Measurements from ENCODE around the gene FANCF. TPM values are rescaled to one million over a fixed set of nuclear protein-coding genes. Genes with fewer than 3 reads are reported as not detected.
"Not testable (repeated sequence)": the region's sequence is repeated elsewhere in the genome, so short reads cannot be mapped to it uniquely, and the experiment has no call there.

The FANCF gene
- total RNA-seq (2014; rRNA removed; shearing (Covaris generic); ENCODE audit: low replicate concordance), result 20.7 and 20.9 TPM in 2 replicates

GRCh38 chr11:22625448-22626287 lies at the start of gene FANCF:
Gene FANCF (minus strand): TSS chr11:22625823. CDS start chr11:22625810, 13 bp downstream.
- DNase-seq (ENCODE audit: low read depth), result peak; percentile 97
- in situ Hi-C loops (cut with HindIII; ENCODE audit: low pct_unique_long_range_greater_than_20kb, low sequenced_read_pairs), result no loop called here

- DNase-seq (ENCODE audit: low read depth), result peak; percentile 33
- in situ Hi-C loops (cut with HindIII; ENCODE audit: low pct_unique_long_range_greater_than_20kb, low sequenced_read_pairs), result no loop called here
Observed at GRCh38 chr11:22674470-22675439, 49.1 kb upstream of the FANCF start.

GRCh38 chr11:22671751-22672150 lies 46.1 kb upstream of the FANCF start:
- DNase-seq (ENCODE audit: low read depth), result no peak
- in situ Hi-C loops (cut with HindIII; ENCODE audit: low pct_unique_long_range_greater_than_20kb, low sequenced_read_pairs), result no loop called here

- in situ Hi-C loops (cut with HindIII; ENCODE audit: low pct_unique_long_range_greater_than_20kb, low sequenced_read_pairs), result no loop called here
- DNase-seq (ENCODE audit: low read depth), result peak; percentile 4
Observed at GRCh38 chr11:22670830-22671229, 45.2 kb upstream of the FANCF start.

- in situ Hi-C loops (cut with HindIII; ENCODE audit: low pct_unique_long_range_greater_than_20kb, low sequenced_read_pairs), result no loop called here
- DNase-seq (ENCODE audit: low read depth), result no peak
Observed at GRCh38 chr11:22669368-22669767, 43.7 kb upstream of the FANCF start.

GRCh38 chr11:22668005-22668796 lies 42.6 kb upstream of the FANCF start:
- in situ Hi-C loops (cut with HindIII; ENCODE audit: low pct_unique_long_range_greater_than_20kb, low sequenced_read_pairs), result no loop called here
- DNase-seq (ENCODE audit: low read depth), result no peak

GRCh38 chr11:22666688-22667439 lies 41.2 kb upstream of the FANCF start:
- DNase-seq (ENCODE audit: low read depth), result no peak
- in situ Hi-C loops (cut with HindIII; ENCODE audit: low pct_unique_long_range_greater_than_20kb, low sequenced_read_pairs), result no loop called here

- no peak for DNase-seq (ENCODE audit: low read depth)
- in situ Hi-C loops (cut with HindIII; ENCODE audit: low pct_unique_long_range_greater_than_20kb, low sequenced_read_pairs), result no loop called here
Observed at GRCh38 chr11:22666325-22666687, 40.7 kb upstream of the FANCF start, which contains the start of gene GAS2. Gene GAS2 (plus strand): TSS chr11:22666611. CDS start chr11:22674870, 8,259 bp downstream.

GRCh38 chr11:22659783-22660182 lies 34.2 kb upstream of the FANCF start:
- in situ Hi-C loops (cut with HindIII; ENCODE audit: low pct_unique_long_range_greater_than_20kb, low sequenced_read_pairs), result no loop called here
- DNase-seq (ENCODE audit: low read depth), result no peak

- no peak for DNase-seq (ENCODE audit: low read depth)
- in situ Hi-C loops (cut with HindIII; ENCODE audit: low pct_unique_long_range_greater_than_20kb, low sequenced_read_pairs), result no loop called here
Observed at GRCh38 chr11:22657101-22657694, 31.6 kb upstream of the FANCF start.

- DNase-seq (ENCODE audit: low read depth), result no peak
- in situ Hi-C loops (cut with HindIII; ENCODE audit: low pct_unique_long_range_greater_than_20kb, low sequenced_read_pairs), result no loop called here
Observed at GRCh38 chr11:22656130-22656529, 30.5 kb upstream of the FANCF start.

GRCh38 chr11:22652346-22652745 lies 26.7 kb upstream of the FANCF start:
- DNase-seq (ENCODE audit: low read depth); in situ Hi-C loops (cut with HindIII; ENCODE audit: low pct_unique_long_range_greater_than_20kb, low sequenced_read_pairs): not testable (repeated sequence)

GRCh38 chr11:22641559-22641958 lies 15.9 kb upstream of the FANCF start:
- in situ Hi-C loops (cut with HindIII; ENCODE audit: low pct_unique_long_range_greater_than_20kb, low sequenced_read_pairs), result no loop called here
- no peak for DNase-seq (ENCODE audit: low read depth)

GRCh38 chr11:22640862-22641261 lies 15.2 kb upstream of the FANCF start:
- DNase-seq (ENCODE audit: low read depth), result no peak
- in situ Hi-C loops (cut with HindIII; ENCODE audit: low pct_unique_long_range_greater_than_20kb, low sequenced_read_pairs), result no loop called here

GRCh38 chr11:22635689-22636088 lies 10.1 kb upstream of the FANCF start:
- DNase-seq (ENCODE audit: low read depth), result no peak
- in situ Hi-C loops (cut with HindIII; ENCODE audit: low pct_unique_long_range_greater_than_20kb, low sequenced_read_pairs), result no loop called here

- in situ Hi-C loops (cut with HindIII; ENCODE audit: low pct_unique_long_range_greater_than_20kb, low sequenced_read_pairs), result no loop called here
Observed at GRCh38 chr11:22634897-22635629, 9.4 kb upstream of the FANCF start.

More at GRCh38 chr11:22634897-22635629, 9.4 kb upstream of the FANCF start:
- DNase-seq (ENCODE audit: low read depth), result peak; percentile 55

All from Caki2 (cell line).